Measurements from ENCODE around the gene RPRD1B.

DNA sequence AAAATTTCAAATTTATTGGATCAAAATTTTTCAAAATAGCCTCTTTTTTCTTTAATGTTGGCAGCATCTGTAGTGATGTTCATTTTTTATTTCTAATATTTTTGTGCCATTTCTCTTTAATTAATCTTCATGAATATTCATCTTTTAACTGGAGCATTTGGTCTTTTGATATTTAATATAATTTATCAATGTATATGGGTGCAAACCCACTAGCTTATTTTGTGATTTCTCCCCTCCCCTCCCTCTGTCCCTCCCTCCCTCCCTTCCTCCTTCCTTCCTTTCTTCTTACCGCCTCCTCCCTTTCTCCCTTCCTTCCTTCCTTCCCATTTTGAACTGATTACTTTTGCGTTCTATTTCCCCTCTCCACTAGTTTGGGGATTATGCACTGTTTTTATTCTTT lies 82.3 kb downstream of the RPRD1B start:
- TF ChIP-seq POLR2A (IDR thresholded peaks at IDR 0.05; ENCODE audit: low read depth, low read length) (no peak), POLR2AphosphoS5 (IDR thresholded peaks at IDR 0.05; ENCODE audit: low read depth, low read length) (no peak)
